Thyroid gland (tissue), 4 donors: ENCODE data around the gene CCSER1.

Source experiments
- POLR2A ChIP-seq, 2 donors: fragments of 450-650 bp; IDR thresholded peaks; one replicate each; pipeline ENCODE4 v1.6.1; 2017; ENCODE audit warnings: antibody characterized with exemption in 2 of 2, mild to moderate bottlenecking in 2 of 2, moderate library complexity in 1 of 2
- TF ChIP-seq, protein P1 (sequence below), 6 experiments: fragments of 200-600 bp in 3 of 6; fragments of 450-650 bp in 3 of 6; sonication (generic) in 3 of 6; IDR thresholded peaks; one replicate each; pipeline ENCODE4 v1.5.1; 2016 to 2019; ENCODE audit warnings: antibody characterized with exemption in 6 of 6, mild to moderate bottlenecking in 2 of 6, inconsistent platforms in 1 of 6, moderate library complexity in 1 of 6

DNA sequence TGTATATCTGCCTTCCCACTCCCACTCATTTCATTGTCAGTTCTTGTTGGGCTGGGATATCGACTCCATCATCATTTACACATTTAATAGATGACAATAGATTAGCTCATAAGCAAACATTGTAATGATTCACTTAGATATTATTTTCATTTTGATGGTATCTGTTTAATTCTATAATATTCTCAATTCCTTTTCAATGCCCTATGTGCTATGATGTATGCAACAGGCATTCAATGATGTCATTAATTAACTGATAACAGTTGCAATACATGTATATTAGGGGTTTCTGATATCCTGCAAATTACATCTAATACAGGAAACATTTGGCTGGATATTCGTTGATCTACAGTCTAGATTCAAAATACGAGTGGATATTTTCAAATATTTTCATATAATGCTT, 850.5 kb downstream of the CCSER1 start:
- TF ChIP-seq POLR2A (IDR thresholded peaks at IDR 0.05): no peak
- TF ChIP-seq, protein P1, sequence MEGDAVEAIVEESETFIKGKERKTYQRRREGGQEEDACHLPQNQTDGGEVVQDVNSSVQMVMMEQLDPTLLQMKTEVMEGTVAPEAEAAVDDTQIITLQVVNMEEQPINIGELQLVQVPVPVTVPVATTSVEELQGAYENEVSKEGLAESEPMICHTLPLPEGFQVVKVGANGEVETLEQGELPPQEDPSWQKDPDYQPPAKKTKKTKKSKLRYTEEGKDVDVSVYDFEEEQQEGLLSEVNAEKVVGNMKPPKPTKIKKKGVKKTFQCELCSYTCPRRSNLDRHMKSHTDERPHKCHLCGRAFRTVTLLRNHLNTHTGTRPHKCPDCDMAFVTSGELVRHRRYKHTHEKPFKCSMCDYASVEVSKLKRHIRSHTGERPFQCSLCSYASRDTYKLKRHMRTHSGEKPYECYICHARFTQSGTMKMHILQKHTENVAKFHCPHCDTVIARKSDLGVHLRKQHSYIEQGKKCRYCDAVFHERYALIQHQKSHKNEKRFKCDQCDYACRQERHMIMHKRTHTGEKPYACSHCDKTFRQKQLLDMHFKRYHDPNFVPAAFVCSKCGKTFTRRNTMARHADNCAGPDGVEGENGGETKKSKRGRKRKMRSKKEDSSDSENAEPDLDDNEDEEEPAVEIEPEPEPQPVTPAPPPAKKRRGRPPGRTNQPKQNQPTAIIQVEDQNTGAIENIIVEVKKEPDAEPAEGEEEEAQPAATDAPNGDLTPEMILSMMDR (IDR thresholded peaks at IDR 0.05): no peak
